Ishikawa (cell line): ENCODE results near the gene SUV39H2.

ENCODE experiments used
- CEBPB ChIP-seq: IDR thresholded peaks from 2 replicates; pipeline ENCODE4 v1.6.1; 2012
- CREB1 ChIP-seq: IDR thresholded peaks from 2 replicates; pipeline ENCODE4 v1.6.1; 2012; ENCODE audit warnings: low read depth
- EGR1 ChIP-seq: IDR thresholded peaks from 2 replicates; pipeline ENCODE4 v1.6.1; 2012
- EP300 ChIP-seq: IDR thresholded peaks from 2 replicates; pipeline ENCODE4 v1.6.1; 2012; ENCODE audit warnings: borderline replicate concordance
- FOXM1 ChIP-seq: IDR thresholded peaks from 2 replicates; pipeline ENCODE4 v1.6.1; 2012; ENCODE audit warnings: low read depth, borderline replicate concordance
- NFIC ChIP-seq: IDR thresholded peaks from 2 replicates; pipeline ENCODE4 v1.6.1; 2012
- RAD21 ChIP-seq: IDR thresholded peaks from 2 replicates; pipeline ENCODE4 v1.6.1; 2012; ENCODE audit warnings: low read depth
- TAF1 ChIP-seq: IDR thresholded peaks from 2 replicates; pipeline ENCODE4 v1.6.1; 2012; ENCODE audit warnings: low read depth, mild to moderate bottlenecking
- TCF12 ChIP-seq: IDR thresholded peaks from 2 replicates; pipeline ENCODE4 v1.6.1; 2012; ENCODE audit warnings: low read depth
- TEAD4 ChIP-seq: IDR thresholded peaks from 2 replicates; pipeline ENCODE4 v1.6.1; 2012
- USF1 ChIP-seq: IDR thresholded peaks from 2 replicates; pipeline ENCODE4 v1.6.1; 2012
- YY1 ChIP-seq: IDR thresholded peaks from 2 replicates; pipeline ENCODE4 v1.6.1; 2012; ENCODE audit warnings: low read depth
- ZBTB7A ChIP-seq: IDR thresholded peaks from 2 replicates; pipeline ENCODE4 v1.6.1; 2012; ENCODE audit warnings: low read depth
- TF ChIP-seq, protein P1 (sequence below): IDR thresholded peaks from 2 replicates; pipeline ENCODE4 v1.6.1; 2012; ENCODE audit warnings: low read depth, mild to moderate bottlenecking
- TF ChIP-seq, protein P2 (sequence below): IDR thresholded peaks from 2 replicates; pipeline ENCODE4 v1.6.1; 2012

SUV39H2 gene

GRCh38 chr10:14947268-14947667 is 68.6 kb downstream of the SUV39H2 start:
- TF ChIP-seq USF1, result no peak
- TF ChIP-seq, protein P1, sequence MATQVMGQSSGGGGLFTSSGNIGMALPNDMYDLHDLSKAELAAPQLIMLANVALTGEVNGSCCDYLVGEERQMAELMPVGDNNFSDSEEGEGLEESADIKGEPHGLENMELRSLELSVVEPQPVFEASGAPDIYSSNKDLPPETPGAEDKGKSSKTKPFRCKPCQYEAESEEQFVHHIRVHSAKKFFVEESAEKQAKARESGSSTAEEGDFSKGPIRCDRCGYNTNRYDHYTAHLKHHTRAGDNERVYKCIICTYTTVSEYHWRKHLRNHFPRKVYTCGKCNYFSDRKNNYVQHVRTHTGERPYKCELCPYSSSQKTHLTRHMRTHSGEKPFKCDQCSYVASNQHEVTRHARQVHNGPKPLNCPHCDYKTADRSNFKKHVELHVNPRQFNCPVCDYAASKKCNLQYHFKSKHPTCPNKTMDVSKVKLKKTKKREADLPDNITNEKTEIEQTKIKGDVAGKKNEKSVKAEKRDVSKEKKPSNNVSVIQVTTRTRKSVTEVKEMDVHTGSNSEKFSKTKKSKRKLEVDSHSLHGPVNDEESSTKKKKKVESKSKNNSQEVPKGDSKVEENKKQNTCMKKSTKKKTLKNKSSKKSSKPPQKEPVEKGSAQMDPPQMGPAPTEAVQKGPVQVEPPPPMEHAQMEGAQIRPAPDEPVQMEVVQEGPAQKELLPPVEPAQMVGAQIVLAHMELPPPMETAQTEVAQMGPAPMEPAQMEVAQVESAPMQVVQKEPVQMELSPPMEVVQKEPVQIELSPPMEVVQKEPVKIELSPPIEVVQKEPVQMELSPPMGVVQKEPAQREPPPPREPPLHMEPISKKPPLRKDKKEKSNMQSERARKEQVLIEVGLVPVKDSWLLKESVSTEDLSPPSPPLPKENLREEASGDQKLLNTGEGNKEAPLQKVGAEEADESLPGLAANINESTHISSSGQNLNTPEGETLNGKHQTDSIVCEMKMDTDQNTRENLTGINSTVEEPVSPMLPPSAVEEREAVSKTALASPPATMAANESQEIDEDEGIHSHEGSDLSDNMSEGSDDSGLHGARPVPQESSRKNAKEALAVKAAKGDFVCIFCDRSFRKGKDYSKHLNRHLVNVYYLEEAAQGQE, result no peak
- no peak for TF ChIP-seq ZBTB7A

GRCh38 chr10:14949291-14949690 is 70.6 kb downstream of the SUV39H2 start:
- TF ChIP-seq YY1 (no peak), EP300 (no peak), CEBPB (no peak), TCF12 (no peak), CREB1 (no peak), TEAD4 (no peak), TAF1 (no peak), RAD21 (no peak), EGR1 (no peak), FOXM1 (no peak), NFIC (no peak)
- TF ChIP-seq, protein P1, result no peak
- TF ChIP-seq, protein P2, sequence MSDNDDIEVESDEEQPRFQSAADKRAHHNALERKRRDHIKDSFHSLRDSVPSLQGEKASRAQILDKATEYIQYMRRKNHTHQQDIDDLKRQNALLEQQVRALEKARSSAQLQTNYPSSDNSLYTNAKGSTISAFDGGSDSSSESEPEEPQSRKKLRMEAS, result no peak

GRCh38 chr10:14952851-14953423 is 74.3 kb downstream of the SUV39H2 start:
- no peak for TF ChIP-seq TEAD4
- TF ChIP-seq RAD21, result no peak

DNA sequence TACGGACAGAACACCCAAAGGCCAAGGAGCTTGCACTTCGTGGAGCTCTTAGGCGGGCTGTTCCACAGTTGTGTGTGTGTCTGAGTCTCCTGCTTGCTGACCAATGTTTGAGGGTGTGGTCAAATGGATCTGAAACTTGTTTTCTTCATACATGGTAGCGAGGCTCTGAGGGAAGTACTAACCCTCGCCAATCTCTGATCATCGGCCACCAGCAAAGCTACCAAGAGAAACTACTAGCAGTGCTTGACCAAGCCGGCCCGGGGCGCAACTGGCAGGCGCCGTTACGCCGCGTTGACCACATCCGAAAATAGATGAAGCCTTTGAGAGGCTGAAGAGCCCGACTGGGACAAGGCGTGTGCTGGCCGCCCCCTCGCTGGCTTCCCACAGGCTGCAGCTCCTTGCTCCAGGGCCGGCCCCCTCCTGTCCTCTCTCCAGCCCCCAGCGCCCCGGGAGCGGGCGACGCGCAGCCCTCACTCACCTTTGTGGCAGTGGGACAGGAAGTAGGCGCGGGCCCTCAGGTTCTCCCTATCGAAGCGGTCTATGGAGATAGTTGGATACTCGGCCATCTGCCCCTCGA is 74.8 kb downstream of the SUV39H2 start:
- no peak for TF ChIP-seq TEAD4
- no peak for TF ChIP-seq CEBPB
- TF ChIP-seq, protein P2, result no peak
- TF ChIP-seq EGR1, result no peak
- TF ChIP-seq TCF12, result no peak
- no peak for TF ChIP-seq YY1
- no peak for TF ChIP-seq FOXM1
- TF ChIP-seq USF1, result no peak
- TF ChIP-seq, protein P1, result no peak
- TF ChIP-seq CREB1, result no peak
- no peak; the same call in 1 of the 2 replicates for TF ChIP-seq TAF1
